Right ventricle myocardium superior (tissue), 1 donor: Measurements from ENCODE around the gene CCNT1. TPM values are rescaled to one million over a fixed set of nuclear protein-coding genes. Genes with fewer than 3 reads are reported as not detected.
"Not testable (repeated sequence)": the region's sequence is repeated elsewhere in the genome, so short reads cannot be mapped to it uniquely, and the experiment has no call there.

Experiments used
- ATAC-seq: fragments of 200-7000 bp; cut with Tn5 transposase; one replicate; pipeline ENCODE4 v1.9.1; 2020; ENCODE audit warnings: mild to moderate bottlenecking; ENCODE audit not compliant: poor library complexity
- DNase-seq: peaks from one replicate; pipeline ENCODE4 v3.0.0-alpha.2; 2020
- intact Hi-C: fragments of 100-400 bp; cut with DNase I; formaldehyde crosslinking; loops from one replicate; pipeline ENCODE4 v1.11.2; 2022
- long read RNA-seq: library from polyadenylated mRNA; unstranded; transcript quantifications from one replicate; pipeline ENCODE4 v2.0.0, GENCODE V29; 2021
- total RNA-seq: library from RNA; stranded (reverse); fragmentation: NEBNext Ultra II Directional; extraction: Animal tissue kit (Norgen Biotek cat#: 25700); gene quantifications from one replicate; pipeline ENCODE4 v1.2.1, GENCODE V29; 2021
- donor health status: DM: no; HTN: yes; CAD: no; lungs with severe emphysema.

CCNT1 gene
- total RNA-seq: 17.5 TPM
- long read RNA-seq: 0 reads

- ATAC-seq: peak; percentile 98
- intact Hi-C loops: no loop called here
- peak; percentile 99 for DNase-seq
These were observed at the start of gene CCNT1 for GRCh38 chr12:48716493-48717251. TSS of gene CCNT1 (minus strand) at chr12:48716707. CDS start at chr12:48716675, 32 bp downstream.

DNA sequence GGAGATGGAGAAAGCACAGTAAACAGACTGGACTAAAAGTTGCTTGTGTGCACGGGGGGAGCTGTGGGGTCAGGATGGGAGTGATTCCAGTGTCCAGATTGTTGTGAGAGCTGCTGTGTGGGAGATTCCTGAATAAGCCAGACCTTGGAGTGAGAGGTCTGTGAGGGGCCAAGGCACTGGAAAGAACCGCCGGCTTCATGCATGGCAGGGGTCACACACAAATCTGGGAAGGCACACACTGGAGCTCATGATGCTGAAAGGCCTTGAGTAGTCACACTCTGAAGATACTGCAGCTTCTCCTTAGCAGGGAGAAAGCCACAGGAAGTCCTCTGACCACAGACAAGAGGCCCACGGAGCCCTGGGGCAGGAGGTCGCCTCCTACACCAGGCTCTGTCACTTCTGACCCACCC lies 49.3 kb upstream of the CCNT1 start:
- DNase-seq: peak; percentile 21
- intact Hi-C loops: no loop called here
- ATAC-seq: no peak

DNA sequence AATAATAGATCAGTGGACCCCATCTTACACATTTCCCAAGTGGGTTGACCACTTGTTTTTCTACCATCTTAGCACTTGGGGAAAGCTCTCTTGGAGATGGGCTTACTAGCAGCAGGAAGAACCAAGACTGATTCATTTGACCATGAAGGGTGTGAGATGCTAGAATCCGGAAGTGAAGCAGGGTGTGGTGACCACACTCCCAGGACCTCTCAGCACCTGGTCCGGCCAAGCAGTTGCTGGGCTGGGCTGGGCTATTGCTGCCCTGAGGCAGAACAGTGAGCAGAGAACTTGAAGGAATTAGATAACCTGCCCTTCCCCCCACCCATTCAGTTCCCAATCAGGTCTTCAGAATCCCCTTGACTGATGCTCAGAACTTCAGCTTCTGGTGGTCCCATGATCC lies 48.0 kb upstream of the CCNT1 start:
- intact Hi-C loops: no loop called here
- ATAC-seq: no peak

DNA sequence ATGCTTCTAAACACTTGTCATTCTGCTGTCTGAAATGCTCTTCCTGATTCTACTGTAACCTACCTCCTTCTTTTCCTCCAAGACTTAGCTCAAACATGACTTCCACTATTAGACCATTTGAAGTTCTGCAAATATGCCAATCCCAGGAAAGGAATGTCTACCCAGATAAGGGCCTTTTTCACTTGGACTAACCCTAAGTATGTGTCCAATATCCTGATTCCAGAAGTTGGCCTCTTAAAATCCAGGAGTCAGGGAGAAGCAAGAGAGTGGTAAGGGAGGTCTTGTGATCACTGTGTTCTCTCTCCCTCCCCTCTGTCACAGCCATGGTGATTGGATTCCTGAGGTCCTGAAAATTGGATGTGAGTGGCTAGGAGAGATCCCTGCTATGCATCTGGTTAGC lies 42.2 kb upstream of the CCNT1 start:
- ATAC-seq (no peak), DNase-seq (no peak)
- intact Hi-C loops: no loop called here

More for the DNA sequence above, 48.0 kb upstream of the CCNT1 start:
- DNase-seq: no peak

DNA sequence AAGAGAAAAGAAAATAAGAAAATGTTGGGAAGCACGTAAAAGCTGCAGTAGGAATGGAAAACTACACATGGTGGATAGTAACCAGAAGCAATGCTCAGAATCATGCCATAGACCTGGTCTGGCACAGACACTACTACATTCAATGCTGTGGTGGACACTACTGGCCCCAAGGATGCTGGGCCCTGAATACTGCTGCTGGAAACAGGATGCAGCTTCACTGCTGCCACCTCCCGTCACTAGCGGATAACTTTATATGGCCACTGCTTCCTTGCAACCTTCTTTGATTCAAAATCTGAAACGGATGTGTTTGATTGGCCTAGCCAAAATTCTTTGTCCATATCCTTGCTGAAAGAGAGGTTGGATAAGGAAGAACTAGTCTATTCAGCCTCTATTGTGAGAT lies 41.7 kb upstream of the CCNT1 start:
- DNase-seq (no peak), ATAC-seq (no peak)
- intact Hi-C loops: no loop called here

DNA sequence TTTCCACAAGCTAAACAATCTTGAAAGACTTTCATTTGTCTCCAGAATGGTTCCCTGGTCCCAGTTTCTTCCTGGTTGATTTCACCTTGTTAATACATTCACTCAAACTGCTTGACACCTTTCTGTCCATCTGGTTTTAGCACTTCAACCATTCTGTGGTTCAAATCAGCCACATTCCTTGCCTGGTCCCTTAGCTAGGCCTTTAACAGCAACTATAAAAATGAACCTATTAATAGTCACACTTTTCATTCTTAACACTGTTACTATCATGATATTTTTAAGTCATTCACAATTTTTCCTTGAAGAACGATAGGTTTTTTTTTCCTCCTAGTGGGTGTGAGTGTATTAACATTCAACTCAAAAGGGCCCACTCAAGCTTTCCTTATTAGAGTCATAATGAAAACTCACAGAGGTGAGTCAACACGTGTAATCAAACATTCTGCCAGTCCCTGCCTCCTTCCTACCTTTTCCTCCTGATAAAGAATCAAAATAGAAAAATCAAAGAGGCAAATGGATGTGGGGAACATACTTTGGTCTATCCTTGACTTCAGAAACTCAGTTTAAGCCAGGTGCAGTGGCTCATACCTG lies 34.4 kb upstream of the CCNT1 start:
- no peak for ATAC-seq
- no peak for DNase-seq
- intact Hi-C loops: no loop called here

- intact Hi-C loops: no loop called here
- no peak for ATAC-seq
- DNase-seq: no peak
These were observed 33.7 kb upstream of the CCNT1 start for GRCh38 chr12:48750215-48750614.

- DNase-seq (no peak), ATAC-seq (no peak)
- intact Hi-C loops: no loop called here
These were observed 27.9 kb upstream of the CCNT1 start for GRCh38 chr12:48744251-48745008.

DNA sequence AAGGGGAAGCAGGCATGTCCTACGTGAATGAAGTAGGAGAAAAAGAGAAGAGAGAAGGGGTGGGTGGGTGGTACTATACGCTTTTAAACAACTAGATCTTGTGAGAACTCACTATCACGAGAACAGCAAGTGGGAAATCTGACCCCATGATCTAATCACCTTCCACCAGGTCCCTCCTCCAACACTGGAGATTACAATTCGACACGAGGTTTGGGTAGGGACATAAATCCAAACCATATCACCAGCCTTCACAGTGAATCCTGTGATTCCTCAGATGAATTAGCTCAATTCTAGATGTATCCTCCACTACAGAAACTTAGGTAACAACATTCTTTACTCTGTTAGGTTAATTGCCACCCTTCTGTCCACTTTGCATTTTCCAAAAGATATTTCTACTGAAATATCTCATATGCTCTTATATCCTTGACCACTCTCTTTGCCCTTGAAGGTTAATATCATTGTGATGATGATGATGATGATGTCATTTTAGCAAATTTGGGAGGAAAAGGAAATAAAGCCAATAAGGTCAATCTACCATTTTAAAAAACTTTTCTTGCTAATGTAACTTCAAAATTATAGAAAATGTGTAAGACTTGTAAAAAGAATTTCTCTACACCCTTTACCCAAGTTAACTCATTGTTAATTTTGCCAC lies 23.2 kb upstream of the CCNT1 start:
- DNase-seq (no peak), ATAC-seq (no peak)
- intact Hi-C loops: no loop called here

- ATAC-seq (no peak), DNase-seq (no peak)
- intact Hi-C loops: no loop called here
These were observed 19.9 kb upstream of the CCNT1 start for GRCh38 chr12:48736456-48736855.

- DNase-seq: no peak
- intact Hi-C loops: no loop called here
These were observed 12.3 kb upstream of the CCNT1 start for GRCh38 chr12:48728807-48729206.

GRCh38 chr12:48720737-48721136 lies 4.2 kb upstream of the CCNT1 start:
- DNase-seq, intact Hi-C loops, ATAC-seq: not testable (repeated sequence)

More at GRCh38 chr12:48728807-48729206, 12.3 kb upstream of the CCNT1 start:
- no peak for ATAC-seq

DNA sequence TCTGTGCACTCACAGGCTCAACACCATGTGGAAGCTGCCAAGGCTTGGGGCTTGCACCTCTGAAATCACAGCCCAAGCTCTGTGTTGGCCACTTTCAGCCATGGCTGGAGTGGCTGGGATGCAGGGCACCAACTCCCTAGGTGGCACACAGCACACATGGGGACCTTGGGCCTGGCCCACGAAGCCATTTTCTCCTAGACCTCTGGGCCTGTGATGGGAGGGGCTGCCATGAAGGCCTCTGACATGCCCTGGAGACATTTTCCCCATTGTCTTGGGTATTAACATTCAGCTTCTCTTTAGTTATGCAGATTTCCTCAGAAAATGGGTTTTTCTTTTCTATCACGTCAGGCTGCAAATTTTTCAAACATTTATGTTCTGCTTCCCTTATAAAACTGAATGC lies 3.7 kb upstream of the CCNT1 start:
- intact Hi-C loops, ATAC-seq: not testable (repeated sequence)

DNA sequence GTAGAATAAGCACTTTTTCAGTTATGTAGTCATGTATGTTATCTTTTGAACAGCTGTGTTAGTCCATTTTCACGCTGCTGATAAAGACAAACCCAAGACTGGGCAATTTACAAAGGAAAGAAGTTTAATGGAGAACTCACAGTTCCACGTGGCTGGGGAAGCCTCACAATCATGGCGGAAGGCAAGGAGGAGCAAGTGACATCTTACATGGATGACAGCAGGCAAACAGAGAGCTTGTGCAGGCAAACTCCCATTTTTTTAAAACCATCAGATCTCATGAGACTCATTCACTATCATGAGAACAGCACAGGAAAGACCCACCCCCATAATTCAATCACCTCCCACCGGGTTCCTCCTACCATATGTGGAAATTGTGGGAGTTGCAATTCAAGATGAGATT lies 2.5 kb upstream of the CCNT1 start:
- DNase-seq, ATAC-seq, intact Hi-C loops: not testable (repeated sequence)

More for the DNA sequence above, 3.7 kb upstream of the CCNT1 start:
- not testable (repeated sequence) for DNase-seq

- ATAC-seq (no peak), DNase-seq (no peak)
- intact Hi-C loops: no loop called here
These were observed 767 bp upstream of the CCNT1 start for GRCh38 chr12:48717252-48717695.

DNA sequence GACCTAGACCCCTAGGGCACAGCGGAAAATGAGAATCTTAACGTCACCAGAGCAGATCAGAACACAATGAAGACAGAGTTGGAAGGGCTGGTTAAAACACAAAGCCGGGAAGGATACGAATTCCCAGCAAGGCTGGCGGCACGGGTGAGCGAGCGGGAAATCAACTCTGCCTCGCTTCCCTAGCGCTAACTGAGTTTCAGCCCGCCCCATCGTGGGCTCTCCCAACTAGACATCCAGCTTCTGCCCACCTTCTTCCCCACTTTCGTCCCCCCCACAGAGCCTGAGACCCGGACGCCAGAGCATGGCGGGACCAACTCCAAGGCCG lies 377 bp downstream of the CCNT1 start:
- intact Hi-C loops: no loop called here
- peak; percentile 54 for ATAC-seq

GRCh38 chr12:48712209-48712608 lies 4.3 kb downstream of the CCNT1 start:
- DNase-seq (no peak), ATAC-seq (no peak)
- intact Hi-C loops: no loop called here

More for the DNA sequence above, 377 bp downstream of the CCNT1 start:
- DNase-seq: no peak

DNA sequence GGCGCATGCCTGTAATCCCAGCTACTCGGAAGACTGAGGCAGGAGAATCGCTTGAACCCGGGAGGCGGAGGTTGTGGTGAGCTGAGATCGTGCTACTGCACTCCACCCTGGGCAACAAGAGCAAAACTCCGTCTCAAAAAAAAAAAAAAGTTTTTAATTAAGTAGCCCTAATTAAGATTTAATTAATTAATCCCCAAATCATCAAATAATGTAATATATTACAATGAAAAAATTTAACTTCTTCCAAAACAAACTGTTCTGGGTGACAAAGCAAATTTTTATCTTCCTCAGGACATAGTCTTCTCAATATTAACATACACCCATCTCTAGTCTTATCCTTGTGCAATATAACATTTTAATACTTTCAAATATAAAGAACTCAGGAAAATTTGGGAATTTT lies 17.7 kb downstream of the CCNT1 start:
- DNase-seq, intact Hi-C loops, ATAC-seq: not testable (repeated sequence)

GRCh38 chr12:48696626-48697025 lies 19.9 kb downstream of the CCNT1 start:
- intact Hi-C loops: no loop called here
- no peak for ATAC-seq

More at GRCh38 chr12:48696626-48697025, 19.9 kb downstream of the CCNT1 start:
- no peak for DNase-seq
